ENCODE data around the gene POU6F2. TPM values are rescaled to one million over a fixed set of nuclear protein-coding genes. Genes with fewer than 3 reads are reported as not detected.

The POU6F2 gene
- total RNA-seq, 1 experiment from 2014 or later: 2.9 TPM

DNA sequence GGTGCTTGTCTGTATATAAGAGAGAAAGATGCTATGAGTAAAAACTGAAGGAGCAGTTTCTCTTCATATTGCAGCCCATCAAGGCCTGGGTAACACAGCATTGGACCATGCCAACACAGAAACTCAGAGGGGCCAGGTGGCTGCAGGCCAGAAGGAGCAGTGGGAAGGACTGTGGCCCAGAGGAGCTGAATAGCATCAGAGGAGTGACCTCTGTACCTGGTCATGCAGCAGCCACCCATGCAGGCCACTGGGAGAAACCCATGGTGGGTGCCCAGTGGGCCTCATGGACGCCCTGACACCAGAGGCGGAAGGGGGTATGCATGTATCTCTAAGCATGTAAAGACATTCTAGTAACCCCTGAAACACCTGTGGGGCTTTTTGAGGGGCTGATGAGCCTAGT lies 512.6 kb downstream of the POU6F2 start (continued):
- TF ChIP-seq, protein P1, sequence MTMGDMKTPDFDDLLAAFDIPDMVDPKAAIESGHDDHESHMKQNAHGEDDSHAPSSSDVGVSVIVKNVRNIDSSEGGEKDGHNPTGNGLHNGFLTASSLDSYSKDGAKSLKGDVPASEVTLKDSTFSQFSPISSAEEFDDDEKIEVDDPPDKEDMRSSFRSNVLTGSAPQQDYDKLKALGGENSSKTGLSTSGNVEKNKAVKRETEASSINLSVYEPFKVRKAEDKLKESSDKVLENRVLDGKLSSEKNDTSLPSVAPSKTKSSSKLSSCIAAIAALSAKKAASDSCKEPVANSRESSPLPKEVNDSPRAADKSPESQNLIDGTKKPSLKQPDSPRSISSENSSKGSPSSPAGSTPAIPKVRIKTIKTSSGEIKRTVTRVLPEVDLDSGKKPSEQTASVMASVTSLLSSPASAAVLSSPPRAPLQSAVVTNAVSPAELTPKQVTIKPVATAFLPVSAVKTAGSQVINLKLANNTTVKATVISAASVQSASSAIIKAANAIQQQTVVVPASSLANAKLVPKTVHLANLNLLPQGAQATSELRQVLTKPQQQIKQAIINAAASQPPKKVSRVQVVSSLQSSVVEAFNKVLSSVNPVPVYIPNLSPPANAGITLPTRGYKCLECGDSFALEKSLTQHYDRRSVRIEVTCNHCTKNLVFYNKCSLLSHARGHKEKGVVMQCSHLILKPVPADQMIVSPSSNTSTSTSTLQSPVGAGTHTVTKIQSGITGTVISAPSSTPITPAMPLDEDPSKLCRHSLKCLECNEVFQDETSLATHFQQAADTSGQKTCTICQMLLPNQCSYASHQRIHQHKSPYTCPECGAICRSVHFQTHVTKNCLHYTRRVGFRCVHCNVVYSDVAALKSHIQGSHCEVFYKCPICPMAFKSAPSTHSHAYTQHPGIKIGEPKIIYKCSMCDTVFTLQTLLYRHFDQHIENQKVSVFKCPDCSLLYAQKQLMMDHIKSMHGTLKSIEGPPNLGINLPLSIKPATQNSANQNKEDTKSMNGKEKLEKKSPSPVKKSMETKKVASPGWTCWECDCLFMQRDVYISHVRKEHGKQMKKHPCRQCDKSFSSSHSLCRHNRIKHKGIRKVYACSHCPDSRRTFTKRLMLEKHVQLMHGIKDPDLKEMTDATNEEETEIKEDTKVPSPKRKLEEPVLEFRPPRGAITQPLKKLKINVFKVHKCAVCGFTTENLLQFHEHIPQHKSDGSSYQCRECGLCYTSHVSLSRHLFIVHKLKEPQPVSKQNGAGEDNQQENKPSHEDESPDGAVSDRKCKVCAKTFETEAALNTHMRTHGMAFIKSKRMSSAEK (CRISPR knock-in tag; IDR thresholded peaks at IDR 0.05; ENCODE audit: borderline replicate concordance): no peak
- TF ChIP-seq ZNF138 (CRISPR knock-in tag; conservative IDR thresholded peaks at IDR 0.05): no peak

- Mint-ChIP-seq H3K36me3 (no peaks in the 10 kb centered on the region), H3K4me1 (no peaks in the 10 kb centered on the region), H3K4me3 (no peak overlapping the region), H3K27ac (no peak overlapping the region), H3K9me3 (no peaks in the 10 kb centered on the region), H3K27me3 (ENCODE audit: low read depth) (no peaks in the 10 kb centered on the region; the same call in 1 of the 2 replicates)
- TF ChIP-seq E2F5 (CRISPR knock-in tag; IDR thresholded peaks at IDR 0.05) (no peak), ZNF416 (CRISPR knock-in tag; IDR thresholded peaks at IDR 0.05) (no peak), RELA (CRISPR knock-in tag; IDR thresholded peaks at IDR 0.05; ENCODE audit: borderline replicate concordance) (no peak), NFYB (CRISPR knock-in tag; conservative IDR thresholded peaks at IDR 0.05; ENCODE audit: low read depth) (no peak), ZNF219 (CRISPR knock-in tag; IDR thresholded peaks at IDR 0.05; ENCODE audit: borderline replicate concordance) (no peak), SP1 (CRISPR knock-in tag; conservative IDR thresholded peaks at IDR 0.05) (no peak), GRHL2 (CRISPR knock-in tag; IDR thresholded peaks at IDR 0.05; ENCODE audit: insufficient replicate concordance, severe bottlenecking) (no peak), USF1 (CRISPR knock-in tag; IDR thresholded peaks at IDR 0.05) (no peak), ATF6 (CRISPR knock-in tag; IDR thresholded peaks at IDR 0.05) (no peak), TCF7 (CRISPR knock-in tag; IDR thresholded peaks at IDR 0.05; ENCODE audit: low read depth) (no peak)
- TF ChIP-seq, protein P2, sequence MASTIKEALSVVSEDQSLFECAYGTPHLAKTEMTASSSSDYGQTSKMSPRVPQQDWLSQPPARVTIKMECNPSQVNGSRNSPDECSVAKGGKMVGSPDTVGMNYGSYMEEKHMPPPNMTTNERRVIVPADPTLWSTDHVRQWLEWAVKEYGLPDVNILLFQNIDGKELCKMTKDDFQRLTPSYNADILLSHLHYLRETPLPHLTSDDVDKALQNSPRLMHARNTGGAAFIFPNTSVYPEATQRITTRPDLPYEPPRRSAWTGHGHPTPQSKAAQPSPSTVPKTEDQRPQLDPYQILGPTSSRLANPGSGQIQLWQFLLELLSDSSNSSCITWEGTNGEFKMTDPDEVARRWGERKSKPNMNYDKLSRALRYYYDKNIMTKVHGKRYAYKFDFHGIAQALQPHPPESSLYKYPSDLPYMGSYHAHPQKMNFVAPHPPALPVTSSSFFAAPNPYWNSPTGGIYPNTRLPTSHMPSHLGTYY (CRISPR knock-in tag; IDR thresholded peaks at IDR 0.05): no peak
- DNase-seq (ENCODE audit: low spot score) (no peak), ATAC-seq (no peak)
- ChIA-PET CTCF (no interaction called here), POLR2A (interaction anchor here (0.5 kb wide), 1 partner anchor 9 kb away, joined by 5 read pairs; no protein-coding TSS in a partner anchor)
These were observed 516.2 kb downstream of the POU6F2 start for GRCh38 chr7:39493934-39494333.

DNA sequence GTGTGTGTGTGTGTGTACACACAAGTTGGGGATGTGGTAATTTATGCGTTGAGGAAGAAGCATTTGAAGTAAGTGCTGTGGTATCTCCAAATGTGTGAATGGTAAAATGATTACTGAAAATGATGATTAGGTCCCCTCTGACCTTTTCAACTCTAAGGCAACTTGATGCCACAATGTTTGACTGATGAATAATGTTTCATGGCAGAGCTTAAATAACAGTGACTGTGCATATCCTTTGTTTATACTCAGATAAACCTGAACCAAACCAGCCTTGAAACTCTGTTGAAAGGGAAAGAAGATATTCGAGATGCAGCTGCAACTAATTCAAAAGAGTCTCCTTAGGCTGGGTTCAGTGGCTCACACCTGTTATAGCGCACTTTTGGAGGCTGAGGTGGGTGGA lies 523.6 kb downstream of the POU6F2 start:
- ATAC-seq: no peak
- H3K4me3 Mint-ChIP-seq: no peak overlapping the region
- no peaks in the 10 kb centered on the region; the same call in 1 of the 2 replicates for H3K27me3 Mint-ChIP-seq (ENCODE audit: low read depth)
- H3K4me1 Mint-ChIP-seq: no peaks in the 10 kb centered on the region
- H3K36me3 Mint-ChIP-seq: no peaks in the 10 kb centered on the region
- H3K27ac Mint-ChIP-seq: no peak overlapping the region
- no peak for DNase-seq (ENCODE audit: low spot score)
- CTCF ChIA-PET: interaction anchor here (1.0 to 1.4 kb wide), 2 partner anchors 19 to 48 kb away, joined by 3 to 6 read pairs; no protein-coding TSS in a partner anchor
- POLR2A ChIA-PET: no interaction called here
- H3K9me3 Mint-ChIP-seq: no peaks in the 10 kb centered on the region
- TF ChIP-seq ELF4 (CRISPR knock-in tag; IDR thresholded peaks at IDR 0.05; ENCODE audit: low read depth): no peak
- no peak for TF ChIP-seq ATF1 (CRISPR knock-in tag; IDR thresholded peaks at IDR 0.05)
- no peak for TF ChIP-seq ZNF263 (CRISPR knock-in tag; IDR thresholded peaks at IDR 0.05; ENCODE audit: low read depth)
- TF ChIP-seq TEAD4 (CRISPR knock-in tag; IDR thresholded peaks at IDR 0.05): no peak
- TF ChIP-seq SP1 (CRISPR knock-in tag; conservative IDR thresholded peaks at IDR 0.05): no peak
- TF ChIP-seq NFATC4 (CRISPR knock-in tag; IDR thresholded peaks at IDR 0.05): no peak
- no peak for TF ChIP-seq FOXK1 (CRISPR knock-in tag; IDR thresholded peaks at IDR 0.05)
- no peak for TF ChIP-seq ZNF512 (CRISPR knock-in tag; IDR thresholded peaks at IDR 0.05; ENCODE audit: borderline replicate concordance)
- no peak for TF ChIP-seq NFYB (CRISPR knock-in tag; conservative IDR thresholded peaks at IDR 0.05; ENCODE audit: low read depth)
- no peak for TF ChIP-seq SOX15 (CRISPR knock-in tag; IDR thresholded peaks at IDR 0.05)
- TF ChIP-seq TCF7 (CRISPR knock-in tag; IDR thresholded peaks at IDR 0.05; ENCODE audit: low read depth): no peak
- no peak for TF ChIP-seq FOXJ3 (CRISPR knock-in tag; IDR thresholded peaks at IDR 0.05; ENCODE audit: borderline replicate concordance)
